ENCODE results near the gene PDIK1L. TPM values are rescaled to one million over a fixed set of nuclear protein-coding genes. Genes with fewer than 3 reads are reported as not detected.

The PDIK1L gene
- total RNA-seq: 1.5 and 1.6 TPM in 2 replicates

DNA sequence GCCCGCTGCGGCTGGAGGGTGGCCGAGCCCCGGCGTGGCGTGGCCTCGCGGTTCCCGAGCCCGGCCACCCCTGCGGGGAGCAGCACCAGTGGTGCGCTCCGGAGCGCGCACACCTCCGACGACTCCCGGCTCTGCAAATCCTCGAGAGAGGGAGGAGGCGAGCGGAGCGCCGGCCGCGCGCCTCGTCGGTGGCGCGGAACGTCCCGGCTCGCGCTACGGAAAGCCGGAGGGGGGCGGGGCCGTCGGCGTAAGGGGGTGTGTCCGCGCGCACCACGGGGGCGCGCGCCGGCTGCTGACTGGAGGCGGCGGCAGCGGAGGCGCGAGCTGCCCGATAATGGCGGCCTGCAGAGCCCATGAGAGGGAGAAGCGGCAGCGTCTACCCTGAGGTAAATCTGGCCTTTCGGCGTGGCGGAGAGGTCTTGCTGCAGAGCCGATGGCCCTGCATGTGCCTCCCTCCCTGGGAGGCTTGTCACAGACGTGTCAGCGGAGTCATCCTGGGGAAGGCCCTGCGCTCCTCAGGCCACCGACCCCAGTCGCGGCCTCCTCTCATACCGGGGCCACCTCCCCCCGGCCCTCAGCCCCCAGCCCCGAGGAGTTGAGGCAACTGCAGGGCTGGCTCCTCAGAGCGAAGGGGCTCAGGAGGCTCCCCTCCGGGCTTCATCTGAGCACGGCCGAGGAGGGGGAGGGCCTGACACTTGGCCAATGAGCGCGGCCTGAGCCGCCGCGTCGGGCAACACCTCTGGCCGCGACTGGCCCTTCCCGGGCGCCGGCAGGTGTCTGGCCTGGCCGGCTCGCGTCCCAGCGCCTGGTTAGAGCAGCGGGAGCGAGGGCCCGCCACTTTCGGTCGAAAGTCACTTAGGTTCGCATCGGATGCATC lies at the start of gene PDIK1L:
TSS of gene PDIK1L (plus strand) at position 295 of the 877 bp plus-strand sequence. CDS start 2,485 bp downstream, outside the sequence.

GRCh38 chr1:26067432-26067911 lies 44.2 kb upstream of the PDIK1L start, which contains the start of gene TRIM63:
TSS of gene TRIM63 (minus strand) at chr1:26067630. CDS start at chr1:26067494, 136 bp downstream.

DNA sequence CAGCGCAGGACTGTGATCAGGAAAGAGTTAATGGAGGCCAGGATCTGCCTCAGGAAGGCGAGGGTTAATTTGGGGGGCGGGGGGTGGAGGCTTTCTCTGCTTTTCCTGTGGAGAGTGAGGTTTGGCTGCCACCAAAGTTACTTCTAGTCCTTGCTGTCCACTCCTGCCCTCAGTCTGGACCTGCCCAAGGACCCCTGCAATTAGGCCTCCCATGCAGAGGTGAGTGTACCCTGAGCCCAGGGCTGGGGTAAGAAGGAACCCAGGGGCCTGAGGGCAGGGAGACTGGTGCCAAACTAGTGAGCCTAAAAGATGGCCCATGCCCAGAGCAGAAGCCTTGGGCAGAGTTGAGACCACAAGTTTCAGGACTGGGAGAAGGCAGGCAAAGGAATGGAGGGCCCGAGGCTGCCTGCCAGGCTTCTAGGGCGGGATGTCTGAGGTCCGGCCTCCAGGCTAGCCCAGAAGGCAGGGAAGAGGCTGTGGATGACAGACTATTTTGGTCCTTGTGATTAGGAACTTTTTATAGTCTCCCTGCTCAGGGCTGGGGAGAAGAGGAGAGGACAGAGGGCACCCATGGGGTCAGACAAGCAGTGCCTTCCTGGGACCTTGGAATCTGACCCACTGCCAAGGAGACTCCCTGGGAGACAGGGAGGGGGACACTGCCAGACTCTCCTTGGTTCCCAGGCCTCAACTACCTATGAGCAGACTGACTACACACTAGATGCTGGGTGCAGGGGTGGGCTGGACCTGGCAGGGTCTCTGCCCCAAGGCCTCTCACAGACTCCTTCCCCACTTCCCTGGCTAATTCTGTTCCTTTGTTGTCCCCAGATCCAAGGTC lies 47.5 kb downstream of the PDIK1L start, which contains the start of gene FAM110D:
TSS of gene FAM110D (plus strand) at position 172 of the 835 bp plus-strand sequence. CDS start 2,213 bp downstream, outside the sequence.

DNA sequence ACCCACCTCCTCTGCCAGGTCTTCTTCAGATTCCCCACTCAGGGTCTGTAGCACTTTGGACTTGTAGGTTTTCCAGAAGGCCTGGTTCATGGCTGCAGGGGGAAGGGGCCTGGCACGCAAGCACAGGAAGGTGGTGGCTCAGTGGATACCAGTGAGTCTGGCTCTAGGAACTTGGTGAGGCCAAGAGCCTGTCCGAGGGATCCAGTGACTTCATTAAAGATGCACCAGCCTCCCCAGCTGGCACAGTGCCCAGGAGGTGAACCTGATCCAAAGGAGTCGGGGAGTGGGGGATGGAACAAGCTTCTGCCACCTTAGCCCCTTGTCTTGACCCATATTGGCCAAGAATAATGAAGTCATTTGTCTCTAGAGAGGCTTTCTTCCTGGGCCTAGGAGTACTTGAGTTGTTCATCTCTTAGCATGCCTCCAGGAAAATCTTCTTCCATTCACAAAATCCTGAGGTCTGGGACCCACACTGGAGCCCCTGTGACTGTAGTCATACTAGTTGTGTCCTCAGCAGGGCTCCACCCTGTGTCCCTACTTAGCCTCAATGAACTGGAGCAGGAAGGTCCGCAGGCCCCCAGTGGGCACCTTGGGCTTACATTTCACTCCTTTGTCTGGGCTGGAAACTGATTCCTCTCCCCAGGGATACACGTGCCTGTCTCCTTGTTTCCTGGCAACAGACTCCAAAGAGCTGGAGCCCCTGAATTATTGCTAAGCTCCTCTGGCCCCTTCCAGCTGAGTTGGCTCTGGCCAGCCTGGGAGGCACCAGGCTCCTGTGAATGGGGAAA lies 57.0 kb downstream of the PDIK1L start, which contains the start of gene C1orf232:
TSS of gene C1orf232 (minus strand) at position 554 of the 788 bp plus-strand sequence. CDS start at position 90, 464 bp downstream.

DNA sequence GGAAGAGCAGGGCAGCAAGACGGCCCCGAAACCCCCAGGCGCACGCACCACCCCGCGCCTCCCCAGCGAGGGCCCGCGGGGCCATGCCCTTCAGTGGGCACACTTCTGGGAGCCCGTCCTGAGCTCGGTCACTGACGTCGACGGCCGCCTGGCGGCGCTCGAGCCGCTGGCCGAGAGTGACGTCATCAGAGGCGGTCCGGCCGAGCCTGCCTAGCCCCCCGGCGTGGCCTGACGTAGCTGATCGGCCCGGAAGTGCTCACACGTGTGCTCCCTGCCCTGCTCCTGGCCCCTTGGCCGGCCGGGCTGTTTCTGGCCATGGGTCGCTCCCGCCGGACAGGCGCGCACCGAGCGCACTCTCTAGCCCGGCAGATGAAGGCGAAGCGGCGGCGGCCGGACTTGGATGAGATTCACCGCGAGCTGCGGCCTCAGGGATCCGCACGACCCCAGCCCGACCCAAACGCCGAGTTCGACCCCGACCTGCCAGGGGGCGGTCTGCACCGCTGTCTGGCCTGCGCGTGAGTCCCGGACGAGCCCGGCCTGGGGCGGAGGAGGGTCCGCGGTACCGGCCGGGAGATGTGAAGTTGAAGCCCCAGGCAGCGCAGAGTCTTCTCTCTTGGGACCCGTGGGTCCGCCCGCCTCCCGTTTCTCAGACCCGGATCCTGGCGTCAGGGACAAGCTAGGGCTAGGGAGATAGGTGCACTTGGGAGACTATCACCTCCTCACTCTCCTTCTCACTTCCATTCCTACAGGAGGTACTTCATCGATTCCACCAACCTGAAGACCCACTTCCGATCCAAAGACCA lies 58.2 kb downstream of the PDIK1L start, which contains the start of gene ZNF593:
TSS of gene ZNF593 (plus strand) at position 240 of the 803 bp plus-strand sequence. CDS start at position 316, 76 bp downstream.

DNA sequence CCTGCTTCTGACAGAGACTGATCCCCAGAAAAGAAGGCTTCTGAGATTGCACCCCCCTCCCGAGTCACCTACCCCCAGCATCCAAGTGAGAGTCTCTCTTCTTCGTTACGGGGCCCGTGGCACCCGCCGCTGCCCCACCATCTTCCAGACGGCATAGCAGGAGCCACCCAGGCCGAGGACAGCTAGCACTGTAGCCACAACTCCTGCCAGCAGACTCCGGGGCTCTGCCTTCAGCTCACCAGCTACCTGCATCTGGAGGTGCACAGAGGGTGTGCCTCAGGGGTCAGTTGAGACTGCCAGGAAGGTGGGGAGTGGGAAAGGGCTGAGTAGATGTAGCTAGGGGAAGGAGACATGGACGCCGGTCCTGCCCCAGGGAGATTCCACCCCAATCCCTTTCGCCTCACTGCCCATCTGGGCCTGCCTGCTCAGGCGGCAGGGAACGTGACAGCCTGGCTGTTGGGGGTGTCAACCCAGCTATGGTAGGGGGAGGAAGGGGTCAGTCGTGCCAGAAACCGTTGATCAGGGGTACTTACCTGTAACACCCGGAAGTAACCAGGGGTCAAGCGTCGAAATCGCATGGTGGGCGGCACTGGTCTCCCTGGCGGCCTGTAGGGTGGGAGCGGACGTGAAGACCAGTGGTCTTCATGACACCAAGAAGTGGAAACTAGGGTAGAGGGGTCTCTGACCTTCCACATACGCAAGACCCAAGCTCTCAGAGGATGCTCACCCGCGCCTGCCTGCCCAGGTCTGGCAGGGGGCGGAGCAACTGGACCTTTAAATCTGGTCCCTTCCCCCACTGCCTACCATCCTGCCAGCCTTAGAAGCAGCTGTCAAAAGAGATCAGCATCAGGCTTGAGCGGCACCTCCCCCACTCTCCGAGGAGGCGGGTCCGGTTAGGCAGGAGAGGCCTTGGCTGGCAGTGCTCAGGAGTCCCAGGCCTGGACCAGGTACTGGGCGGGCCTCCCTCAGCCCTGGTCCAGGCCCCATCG lies 59.8 kb downstream of the PDIK1L start, which contains the start of gene ZNF593OS:
TSS of gene ZNF593OS (minus strand) at position 749 of the 989 bp plus-strand sequence. CDS start at position 578, 171 bp downstream.

Other genes with a start within 250 kb of the PDIK1L start
- gene PAQR7, start 236.1 kb upstream of the PDIK1L start, total RNA-seq: 19.8 and 22.9 TPM in 2 replicates
- gene STMN1, start 205.4 kb upstream of the PDIK1L start, total RNA-seq: 86.1 and 166 TPM in 2 replicates
- 7.8 and 10.5 TPM in 2 replicates for gene PAFAH2, start 113.8 kb upstream of the PDIK1L start, total RNA-seq
- not detected in 2 replicates for gene EXTL1, start 90.0 kb upstream of the PDIK1L start, total RNA-seq
- gene SLC30A2, start 65.7 kb upstream of the PDIK1L start, total RNA-seq: not detected in 2 replicates
- not detected in 2 replicates for gene TRIM63, start 44.2 kb upstream of the PDIK1L start, total RNA-seq
- not detected in 2 replicates for gene FAM110D, start 47.3 kb downstream of the PDIK1L start, total RNA-seq
- not detected in 2 replicates for gene C1orf232, start 57.1 kb downstream of the PDIK1L start, total RNA-seq
- gene ZNF593, start 58.1 kb downstream of the PDIK1L start, total RNA-seq: 55.7 and 57.6 TPM in 2 replicates
- gene ZNF593OS, start 60.0 kb downstream of the PDIK1L start, total RNA-seq: not detected in 2 replicates
- gene CNKSR1, start 65.7 kb downstream of the PDIK1L start, total RNA-seq: 12.1 and 14.1 TPM in 2 replicates
- gene CATSPER4, start 78.8 kb downstream of the PDIK1L start, total RNA-seq: not detected in 2 replicates
- gene CEP85, start 122.4 kb downstream of the PDIK1L start, total RNA-seq: 9.3 and 14.6 TPM in 2 replicates
- gene SH3BGRL3, start 168.3 kb downstream of the PDIK1L start, total RNA-seq: 155 and 186 TPM in 2 replicates
- 1.4 and 2.9 TPM in 2 replicates for gene UBXN11, start 194.8 kb downstream of the PDIK1L start, total RNA-seq
- gene CD52, start 206.1 kb downstream of the PDIK1L start, total RNA-seq: 0.55 TPM in 1 of 2 replicates, not detected in the other
- gene CRYBG2, start 242.3 kb downstream of the PDIK1L start, total RNA-seq: 3.3 and 3.9 TPM in 2 replicates

Measured in hair follicular keratinocyte (primary cell).